Mesodermal cell (in vitro differentiated cells): Measurements from ENCODE around the gene THAP4.

Source experiments
- H3K27ac ChIP-seq: 2 replicates; pipeline ENCODE4 v1.7.0; 2013; ENCODE audit warnings: mild to moderate bottlenecking, low read depth, low read length, moderate library complexity; ENCODE audit not compliant: severe bottlenecking
- H3K36me3 ChIP-seq: 2 replicates; pipeline ENCODE4 v1.7.1; 2013; ENCODE audit warnings: mild to moderate bottlenecking, low read length, moderate library complexity; ENCODE audit not compliant: control insufficient read depth, insufficient read depth
- H3K4me1 ChIP-seq: one replicate; pipeline ENCODE4 v1.7.1; 2013; ENCODE audit warnings: mild to moderate bottlenecking, low read length; ENCODE audit not compliant: insufficient read depth, control insufficient read depth, poor library complexity, severe bottlenecking
- H3K4me3 ChIP-seq: 2 replicates; pipeline ENCODE4 v1.7.0; 2013; ENCODE audit warnings: low read length, control low read depth, mild to moderate bottlenecking; ENCODE audit not compliant: insufficient read depth, poor library complexity, severe bottlenecking; ENCODE audit errors: extremely low read depth
- H3K9me3 ChIP-seq: 2 replicates; pipeline ENCODE4 v1.7.1; 2013; ENCODE audit warnings: mild to moderate bottlenecking, low read length, moderate library complexity; ENCODE audit not compliant: control insufficient read depth
- WGBS, 2 experiments: methylation state at CpG; one replicate each; pipeline ENCODE4 v1.1.5; 2013; ENCODE audit warnings: missing lambda C conversion rate in 2 of 2; ENCODE audit not compliant: insufficient coverage in 2 of 2; 5-methylcytosine and 5-hydroxymethylcytosine counted together

Gene THAP4

GRCh38 chr2:241609859-241610793 lies 26.8 kb downstream of the THAP4 start:
- Histone ChIP-seq H3K9me3 (no peaks in the 10 kb centered on the region), H3K36me3 (peaks cover 37% of the 10 kb centered on the region), H3K4me3 (peak overlapping the region; percentile 37), H3K27ac (peak overlapping the region; percentile 55), H3K4me1 (peaks cover 4% of the 10 kb centered on the region)
- 10 to 12% methylated on average over 56 to 62 of the region's 76 CpGs for WGBS, 2 experiments

GRCh38 chr2:241608881-241609280 lies 28.1 kb downstream of the THAP4 start:
- H3K4me3 ChIP-seq, result no peak overlapping the region
- peaks cover 4% of the 10 kb centered on the region for H3K4me1 ChIP-seq
- WGBS, 2 experiments, result 96 to 97% methylated on average over 9 to 10 of the region's 10 CpGs
- no peaks in the 10 kb centered on the region for H3K9me3 ChIP-seq
- no peak overlapping the region for H3K27ac ChIP-seq
- H3K36me3 ChIP-seq, result peaks cover 42% of the 10 kb centered on the region

GRCh38 chr2:241607162-241607885 lies 29.6 kb downstream of the THAP4 start:
- H3K27ac ChIP-seq, result no peak overlapping the region
- H3K4me1 ChIP-seq, result peaks cover 4% of the 10 kb centered on the region
- no peak overlapping the region for H3K4me3 ChIP-seq
- H3K36me3 ChIP-seq, result peaks cover 53% of the 10 kb centered on the region
- H3K9me3 ChIP-seq, result no peaks in the 10 kb centered on the region
- 95 to 98% methylated on average over 22 to 27 of the region's 27 CpGs for WGBS, 2 experiments

- no peak overlapping the region for H3K4me3 ChIP-seq
- H3K27ac ChIP-seq, result no peak overlapping the region
- 95% methylated on average over 7 to 8 of the region's 8 CpGs for WGBS, 2 experiments
- H3K36me3 ChIP-seq, result peaks cover 63% of the 10 kb centered on the region
- H3K9me3 ChIP-seq, result no peaks in the 10 kb centered on the region
- peaks cover 4% of the 10 kb centered on the region for H3K4me1 ChIP-seq
These were observed 30.8 kb downstream of the THAP4 start for GRCh38 chr2:241606186-241606585.

GRCh38 chr2:241603686-241604085 lies 33.3 kb downstream of the THAP4 start:
- Histone ChIP-seq H3K36me3 (peaks cover 71% of the 10 kb centered on the region), H3K9me3 (no peaks in the 10 kb centered on the region), H3K27ac (no peak overlapping the region), H3K4me1 (no peaks in the 10 kb centered on the region), H3K4me3 (no peak overlapping the region)
- 86 to 100% methylated on average over 4 of the region's 5 CpGs for WGBS, 2 experiments

GRCh38 chr2:241602720-241603119 lies 34.2 kb downstream of the THAP4 start:
- WGBS, 2 experiments, result 96 to 97% methylated on average over 15 to 17 of the region's 17 CpGs
- H3K4me1 ChIP-seq, result no peaks in the 10 kb centered on the region
- H3K9me3 ChIP-seq, result no peaks in the 10 kb centered on the region
- H3K36me3 ChIP-seq, result peaks cover 76% of the 10 kb centered on the region
- H3K4me3 ChIP-seq, result no peak overlapping the region
- no peak overlapping the region for H3K27ac ChIP-seq

- no peak overlapping the region for H3K27ac ChIP-seq
- H3K9me3 ChIP-seq, result no peaks in the 10 kb centered on the region
- H3K4me1 ChIP-seq, result no peaks in the 10 kb centered on the region
- 93 to 98% methylated on average over 10 to 11 of the region's 13 CpGs for WGBS, 2 experiments
- H3K36me3 ChIP-seq, result peaks cover 71% of the 10 kb centered on the region
- H3K4me3 ChIP-seq, result no peak overlapping the region
These were observed 35.1 kb downstream of the THAP4 start for GRCh38 chr2:241601841-241602240.

GRCh38 chr2:241599615-241600014 lies 37.3 kb downstream of the THAP4 start:
- Histone ChIP-seq H3K9me3 (no peaks in the 10 kb centered on the region), H3K36me3 (peaks cover 66% of the 10 kb centered on the region), H3K27ac (no peak overlapping the region), H3K4me3 (no peak overlapping the region), H3K4me1 (no peaks in the 10 kb centered on the region)
- WGBS, 2 experiments, result 92 to 100% methylated on average over 3 to 4 of the region's 6 CpGs

GRCh38 chr2:241598487-241598886 lies 38.5 kb downstream of the THAP4 start:
- Histone ChIP-seq H3K27ac (no peak overlapping the region), H3K36me3 (peaks cover 61% of the 10 kb centered on the region), H3K4me3 (no peak overlapping the region), H3K4me1 (no peaks in the 10 kb centered on the region), H3K9me3 (no peaks in the 10 kb centered on the region)
- 60% methylated on average over 1 of the region's 1 CpG; no CpG with 5 or more reads in 1 of the 2 experiments for WGBS, 2 experiments

GRCh38 chr2:241598061-241598460 lies 38.9 kb downstream of the THAP4 start:
- Histone ChIP-seq H3K4me3 (no peak overlapping the region), H3K9me3 (no peaks in the 10 kb centered on the region), H3K4me1 (no peaks in the 10 kb centered on the region), H3K27ac (no peak overlapping the region), H3K36me3 (peaks cover 57% of the 10 kb centered on the region)
- 79 to 82% methylated on average over 5 of the region's 5 CpGs for WGBS, 2 experiments
